ENCODE data around the gene ADARB2. TPM values are rescaled to one million over a fixed set of nuclear protein-coding genes. Genes with fewer than 3 reads are reported as not detected.

The ADARB2 gene
- total and polyA plus RNA-seq, 8 donors: 0.34 to 24.7 (median 3.2) TPM

DNA sequence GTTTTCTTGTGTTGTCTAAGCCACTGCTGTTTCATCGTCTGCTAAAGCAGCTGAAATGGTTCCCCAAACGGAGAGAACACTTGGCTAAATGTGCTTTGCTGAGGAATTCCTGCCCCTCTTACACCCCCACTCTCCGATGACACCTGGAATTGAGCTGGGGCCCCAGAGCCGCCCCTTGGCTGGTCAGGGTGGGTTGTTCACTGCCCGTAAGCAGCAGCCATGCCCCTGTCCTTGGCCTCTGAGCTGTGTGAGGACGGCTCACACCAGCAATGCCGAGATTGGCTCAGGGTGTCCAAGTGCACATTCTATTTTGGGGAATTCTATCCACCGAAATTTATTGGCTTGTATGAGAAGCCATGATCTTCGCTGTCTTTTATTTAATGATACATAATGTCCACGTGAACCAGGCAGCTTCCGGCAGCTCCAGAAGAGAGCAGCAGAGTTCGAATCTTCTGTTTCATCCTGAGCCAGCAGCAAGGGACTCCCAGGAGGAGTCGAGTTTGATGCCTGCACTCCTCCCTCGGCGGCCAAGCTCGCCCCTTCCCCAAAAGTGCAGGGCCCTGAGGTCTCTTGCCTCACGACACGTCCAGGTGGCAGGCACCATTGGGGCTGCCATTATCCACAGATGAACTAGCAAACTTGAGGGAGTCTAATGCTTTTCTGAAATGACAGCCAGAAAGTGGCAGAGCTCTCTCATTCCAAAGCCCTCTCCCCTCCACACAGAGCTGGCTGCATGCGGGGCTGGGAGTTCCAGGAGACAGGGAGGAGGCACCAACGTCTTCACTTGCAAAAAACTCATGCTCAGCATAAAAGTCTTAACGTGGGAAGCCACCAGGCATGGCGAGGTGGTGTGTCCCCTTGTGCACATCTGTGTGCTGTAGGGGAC is 567.1 kb downstream of the ADARB2 start:
- intact Hi-C loops (cut with DNase I): no loop called here
- FAIRE-seq: no peak
- Histone ChIP-seq H3K36me3 (no peaks in the 10 kb centered on the region), H3K27me3 (no peaks in the 10 kb centered on the region), H3K9me3 (no peaks in the 10 kb centered on the region), H3K27ac (no peak overlapping the region), H3K4me1 (no peaks in the 10 kb centered on the region), H3K4me3 (no peak overlapping the region)
- TF ChIP-seq, protein P1, sequence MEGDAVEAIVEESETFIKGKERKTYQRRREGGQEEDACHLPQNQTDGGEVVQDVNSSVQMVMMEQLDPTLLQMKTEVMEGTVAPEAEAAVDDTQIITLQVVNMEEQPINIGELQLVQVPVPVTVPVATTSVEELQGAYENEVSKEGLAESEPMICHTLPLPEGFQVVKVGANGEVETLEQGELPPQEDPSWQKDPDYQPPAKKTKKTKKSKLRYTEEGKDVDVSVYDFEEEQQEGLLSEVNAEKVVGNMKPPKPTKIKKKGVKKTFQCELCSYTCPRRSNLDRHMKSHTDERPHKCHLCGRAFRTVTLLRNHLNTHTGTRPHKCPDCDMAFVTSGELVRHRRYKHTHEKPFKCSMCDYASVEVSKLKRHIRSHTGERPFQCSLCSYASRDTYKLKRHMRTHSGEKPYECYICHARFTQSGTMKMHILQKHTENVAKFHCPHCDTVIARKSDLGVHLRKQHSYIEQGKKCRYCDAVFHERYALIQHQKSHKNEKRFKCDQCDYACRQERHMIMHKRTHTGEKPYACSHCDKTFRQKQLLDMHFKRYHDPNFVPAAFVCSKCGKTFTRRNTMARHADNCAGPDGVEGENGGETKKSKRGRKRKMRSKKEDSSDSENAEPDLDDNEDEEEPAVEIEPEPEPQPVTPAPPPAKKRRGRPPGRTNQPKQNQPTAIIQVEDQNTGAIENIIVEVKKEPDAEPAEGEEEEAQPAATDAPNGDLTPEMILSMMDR (IDR thresholded peaks at IDR 0.05): no peak
- no peak for ATAC-seq
- DNase-seq: peak in 1 of 6 donors; percentile 41
- 46 to 51% methylated on average over 22 of the region's 22 CpGs for WGBS, 2 donors

DNA sequence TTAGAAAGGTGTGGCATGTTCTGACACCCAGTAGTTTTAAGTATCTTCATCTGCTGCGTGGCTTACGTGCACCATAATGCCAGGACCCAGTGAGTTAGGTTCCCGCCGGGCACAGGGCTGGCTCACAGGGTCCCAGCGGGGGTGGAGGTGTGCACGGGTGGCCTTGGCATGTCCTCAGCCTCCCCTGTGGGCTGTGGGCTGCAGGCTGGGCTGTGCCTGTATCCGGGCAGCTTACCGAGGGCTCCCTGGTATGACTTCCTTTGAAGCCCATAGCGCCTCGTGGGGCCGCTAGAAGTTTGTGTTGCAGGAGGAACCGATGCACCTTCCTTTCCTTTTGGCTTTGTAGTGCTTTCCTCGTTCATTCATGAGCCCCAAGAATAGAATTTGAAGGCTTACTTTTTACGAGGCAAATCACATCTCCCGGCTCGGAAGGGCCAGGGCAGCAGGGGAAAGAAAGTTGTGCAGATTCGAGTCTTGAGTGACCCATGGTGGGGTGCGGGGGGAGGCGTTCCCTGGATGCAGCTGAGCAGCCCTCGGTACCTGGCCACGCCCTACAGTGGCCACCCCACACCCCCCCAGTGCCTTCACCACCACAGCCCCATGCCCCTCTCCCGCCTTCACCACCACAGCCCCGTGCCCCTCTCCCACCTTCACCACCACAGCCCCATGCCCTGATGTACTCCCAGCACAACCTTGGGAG is 568.0 kb downstream of the ADARB2 start:
- H3K27ac ChIP-seq: no peak overlapping the region
- ATAC-seq: no peak
- peak in 1 of 6 donors; percentile 38 for DNase-seq
- no peaks in the 10 kb centered on the region for H3K36me3 ChIP-seq
- no peaks in the 10 kb centered on the region for H3K4me1 ChIP-seq
- no peak overlapping the region for H3K4me3 ChIP-seq
- TF ChIP-seq, protein P1 (IDR thresholded peaks at IDR 0.05): no peak
- no peaks in the 10 kb centered on the region for H3K27me3 ChIP-seq
- no peaks in the 10 kb centered on the region for H3K9me3 ChIP-seq
- no peak for FAIRE-seq
- intact Hi-C loops (cut with DNase I): no loop called here
- 58 to 71% methylated on average over 21 to 23 of the region's 23 CpGs for WGBS, 2 donors

DNA sequence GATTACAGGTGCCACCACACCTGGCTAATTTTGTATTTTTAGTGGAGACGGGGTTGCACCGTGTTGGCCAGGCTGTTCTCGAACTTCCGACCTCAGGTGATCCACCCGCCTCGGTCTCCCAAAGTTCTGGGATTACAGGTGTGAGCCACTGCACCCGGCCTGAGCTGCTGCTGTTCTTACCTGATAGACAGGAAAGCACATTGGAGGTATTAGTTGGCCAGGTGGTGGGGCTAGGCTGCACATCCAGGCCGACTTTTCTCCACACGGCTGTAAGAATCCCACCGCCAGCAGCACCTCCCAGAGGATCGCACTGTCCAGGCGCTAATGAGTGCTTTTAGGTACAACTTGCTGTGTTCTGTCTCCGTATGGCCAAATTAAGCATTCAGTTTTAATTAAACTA is 568.6 kb downstream of the ADARB2 start:
- FAIRE-seq: no peak
- DNase-seq: peak in 1 of 6 donors; percentile 9
- 74 to 76% methylated on average over 13 of the region's 13 CpGs for WGBS, 2 donors

DNA sequence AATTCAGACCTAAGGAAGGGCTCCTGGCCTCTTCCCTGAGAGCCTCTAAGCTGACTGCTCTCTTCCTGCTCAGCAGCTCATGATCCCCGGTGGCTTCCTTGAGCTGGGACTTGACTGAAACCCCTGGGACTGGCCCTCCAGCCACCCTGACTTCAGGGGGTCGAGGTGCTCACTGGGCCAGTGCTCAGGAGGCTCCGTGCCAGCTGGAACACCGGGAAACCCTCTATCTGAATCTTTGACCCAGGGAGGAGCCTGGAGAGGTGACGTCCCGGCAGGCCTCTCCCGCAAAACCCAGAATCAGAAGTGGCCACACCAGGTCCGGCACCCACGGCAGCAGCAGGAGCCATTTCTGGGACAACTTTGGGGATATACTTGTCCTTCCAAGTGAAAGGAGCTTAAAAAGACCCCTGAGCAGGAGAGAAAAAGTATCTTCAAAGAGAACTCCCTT is 570.5 kb downstream of the ADARB2 start:
- Histone ChIP-seq H3K9me3 (no peaks in the 10 kb centered on the region), H3K27me3 (no peaks in the 10 kb centered on the region), H3K4me3 (no peak overlapping the region), H3K27ac (no peak overlapping the region), H3K4me1 (no peaks in the 10 kb centered on the region), H3K36me3 (no peaks in the 10 kb centered on the region)
- FAIRE-seq: no peak
- TF ChIP-seq, protein P1 (IDR thresholded peaks at IDR 0.05): no peak
- peak in 1 of 6 donors; percentile 7 for DNase-seq
- intact Hi-C loops (cut with DNase I): no loop called here
- WGBS, 2 donors: 75 to 88% methylated on average over 9 of the region's 9 CpGs
- no peak for ATAC-seq

More for the DNA sequence above, 568.6 kb downstream of the ADARB2 start:
- no peak for ATAC-seq
- TF ChIP-seq, protein P1 (IDR thresholded peaks at IDR 0.05): no peak
- no peaks in the 10 kb centered on the region for H3K9me3 ChIP-seq
- no peaks in the 10 kb centered on the region for H3K36me3 ChIP-seq
- H3K27ac ChIP-seq: no peak overlapping the region
- H3K4me3 ChIP-seq: no peak overlapping the region
- H3K27me3 ChIP-seq: no peaks in the 10 kb centered on the region
- intact Hi-C loops (cut with DNase I): no loop called here
- H3K4me1 ChIP-seq: no peaks in the 10 kb centered on the region
